Lower leg skin (tissue), 3 donors: ENCODE data around the gene SLK.

Experiments used
- POLR2A ChIP-seq, 2 donors: fragments of 450-650 bp; IDR thresholded peaks; one replicate each; pipeline ENCODE4 v1.6.1; 2016 to 2017; ENCODE audit warnings: antibody characterized with exemption in 2 of 2, mild to moderate bottlenecking in 1 of 2, moderate library complexity in 1 of 2
- TF ChIP-seq, protein P1 (sequence below), 3 donors: fragments of 450-650 bp; IDR thresholded peaks; one replicate each; pipeline ENCODE4 v1.5.1; 2016; ENCODE audit warnings: antibody characterized with exemption in 3 of 3, mild to moderate bottlenecking in 3 of 3, moderate library complexity in 2 of 3

DNA sequence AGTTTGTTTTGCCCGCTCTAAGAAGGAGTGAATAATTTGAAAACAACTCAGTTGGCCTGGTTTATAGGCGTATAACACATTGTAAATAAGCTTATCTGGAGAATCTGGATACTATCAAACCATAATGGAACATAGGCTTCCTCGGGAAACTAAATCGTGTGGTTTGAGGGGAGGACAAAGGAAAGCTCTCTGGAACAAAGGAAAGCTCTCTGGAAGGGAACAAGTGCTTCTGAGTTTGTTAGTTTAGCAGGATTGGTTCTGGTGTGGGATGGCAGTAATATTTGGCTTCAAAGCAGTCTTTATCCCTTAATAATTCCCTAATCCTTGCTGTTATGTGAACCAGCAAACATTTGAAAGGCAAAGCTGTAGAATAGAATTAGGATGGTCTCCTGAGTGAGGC is 15.0 kb upstream of the SLK start:
- TF ChIP-seq, protein P1, sequence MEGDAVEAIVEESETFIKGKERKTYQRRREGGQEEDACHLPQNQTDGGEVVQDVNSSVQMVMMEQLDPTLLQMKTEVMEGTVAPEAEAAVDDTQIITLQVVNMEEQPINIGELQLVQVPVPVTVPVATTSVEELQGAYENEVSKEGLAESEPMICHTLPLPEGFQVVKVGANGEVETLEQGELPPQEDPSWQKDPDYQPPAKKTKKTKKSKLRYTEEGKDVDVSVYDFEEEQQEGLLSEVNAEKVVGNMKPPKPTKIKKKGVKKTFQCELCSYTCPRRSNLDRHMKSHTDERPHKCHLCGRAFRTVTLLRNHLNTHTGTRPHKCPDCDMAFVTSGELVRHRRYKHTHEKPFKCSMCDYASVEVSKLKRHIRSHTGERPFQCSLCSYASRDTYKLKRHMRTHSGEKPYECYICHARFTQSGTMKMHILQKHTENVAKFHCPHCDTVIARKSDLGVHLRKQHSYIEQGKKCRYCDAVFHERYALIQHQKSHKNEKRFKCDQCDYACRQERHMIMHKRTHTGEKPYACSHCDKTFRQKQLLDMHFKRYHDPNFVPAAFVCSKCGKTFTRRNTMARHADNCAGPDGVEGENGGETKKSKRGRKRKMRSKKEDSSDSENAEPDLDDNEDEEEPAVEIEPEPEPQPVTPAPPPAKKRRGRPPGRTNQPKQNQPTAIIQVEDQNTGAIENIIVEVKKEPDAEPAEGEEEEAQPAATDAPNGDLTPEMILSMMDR (IDR thresholded peaks at IDR 0.05) = no peak
- no peak for TF ChIP-seq POLR2A (IDR thresholded peaks at IDR 0.05)
